SU-DHL-6 (cell line): Measurements from ENCODE around the gene ITIH5.

Experiments used
- H2AFZ ChIP-seq: fragments of 200-600 bp; sonication (generic); 2 replicates; pipeline ENCODE4 v1.6.1; 2014; ENCODE audit warnings: low read depth, mild to moderate bottlenecking, moderate library complexity, mixed read lengths, antibody characterized with exemption, low read length; ENCODE audit not compliant: severe bottlenecking
- H3F3A ChIP-seq: fragments of 200-600 bp; shearing (Covaris generic); 2 replicates; pipeline ENCODE4 v1.6.0; 2016; ENCODE audit warnings: antibody characterized with exemption, mild to moderate bottlenecking; ENCODE audit not compliant: insufficient read depth
- H3K27ac ChIP-seq: fragments of 200-600 bp; sonication (generic); 2 replicates; pipeline ENCODE4 v1.5.1; 2016; ENCODE audit warnings: low read depth, mild to moderate bottlenecking, low read length, moderate library complexity, mixed read lengths
- H3K27me3 ChIP-seq: fragments of 200-600 bp; sonication (generic), shearing (Covaris generic); 2 replicates; pipeline ENCODE4 v1.6.0; 2014; ENCODE audit warnings: mild to moderate bottlenecking, low read length
- H3K36me3 ChIP-seq: fragments of 200-600 bp; sonication (generic); 2 replicates; pipeline ENCODE4 v1.6.1; 2014; ENCODE audit warnings: mild to moderate bottlenecking, low read length, mixed read lengths
- H3K4me2 ChIP-seq: fragments of 300-600, 200-600 bp; shearing (Covaris generic), sonication (generic); 2 replicates; pipeline ENCODE4 v1.6.0; 2014; ENCODE audit warnings: low read length, low read depth, mild to moderate bottlenecking; ENCODE audit not compliant: poor library complexity, severe bottlenecking
- H3K4me3 ChIP-seq: fragments of 200-600 bp; sonication (generic); 2 replicates; pipeline ENCODE4 v1.5.1; 2014; ENCODE audit warnings: antibody characterized with exemption, low read length, mild to moderate bottlenecking, mixed read lengths; ENCODE audit not compliant: insufficient read depth, poor library complexity, severe bottlenecking
- H3K79me2 ChIP-seq: fragments of 200-600 bp; sonication (generic); 2 replicates; pipeline ENCODE4 v1.6.1; 2014; ENCODE audit warnings: mild to moderate bottlenecking, low read length, moderate library complexity; ENCODE audit not compliant: insufficient read depth
- H3K9ac ChIP-seq: fragments of 200-600 bp; sonication (generic); 2 replicates; pipeline ENCODE4 v1.7.0; 2014; ENCODE audit warnings: mild to moderate bottlenecking, low read length
- H3K9me2 ChIP-seq: fragments of 200-600 bp; sonication (generic); replicated peaks from 2 replicates; pipeline ENCODE4 v1.6.1; 2014; ENCODE audit warnings: low read length; ENCODE audit not compliant: insufficient read depth
- H3K9me3 ChIP-seq: fragments of 200-600 bp; sonication (generic); 2 replicates; pipeline ENCODE4 v1.6.1; 2014; ENCODE audit warnings: low read length, mixed read lengths; ENCODE audit not compliant: insufficient read depth
- H4K20me1 ChIP-seq: fragments of 200-600 bp; sonication (generic); 2 replicates; pipeline ENCODE4 v1.6.1; 2014; ENCODE audit warnings: low read depth, mild to moderate bottlenecking, antibody characterized with exemption, low read length, moderate library complexity, mixed read lengths
- CTCF ChIP-seq: fragments of 200-600 bp; sonication (generic); IDR thresholded peaks from one replicate; pipeline ENCODE4 v1.5.1; 2017; ENCODE audit warnings: antibody characterized with exemption, mild to moderate bottlenecking, low read length, moderate library complexity; ENCODE audit not compliant: insufficient read depth, poor library complexity, severe bottlenecking
- EZH2phosphoT487 ChIP-seq: fragments of 200-600 bp; sonication (generic), shearing (Covaris generic); conservative IDR thresholded peaks from 2 replicates; pipeline ENCODE4 v1.6.1; 2018; ENCODE audit warnings: mild to moderate bottlenecking, antibody characterized with exemption, low read length, moderate library complexity, mixed read lengths

ITIH5 gene

GRCh38 chr10:7651853-7652470, 14.8 kb downstream of the ITIH5 start:
- no peak overlapping the region for H3K27ac ChIP-seq
- TF ChIP-seq CTCF = no peak
- TF ChIP-seq EZH2phosphoT487 = no peak
- H3K79me2 ChIP-seq = no peaks in the 10 kb centered on the region
- H3K36me3 ChIP-seq = no peaks in the 10 kb centered on the region
- H3K9me2 ChIP-seq = no peaks in the 10 kb centered on the region
- H3K4me3 ChIP-seq = no peak overlapping the region
- H3F3A ChIP-seq = no peaks in the 10 kb centered on the region
- no peak overlapping the region for H2AFZ ChIP-seq
- no peaks in the 10 kb centered on the region for H4K20me1 ChIP-seq
- H3K9me3 ChIP-seq = no peaks in the 10 kb centered on the region
- no peaks in the 10 kb centered on the region for H3K27me3 ChIP-seq
- no peak overlapping the region for H3K9ac ChIP-seq
- H3K4me2 ChIP-seq = no peak overlapping the region

GRCh38 chr10:7649673-7650300, 17.0 kb downstream of the ITIH5 start:
- no peaks in the 10 kb centered on the region for H4K20me1 ChIP-seq
- H3F3A ChIP-seq = no peaks in the 10 kb centered on the region
- H3K36me3 ChIP-seq = no peaks in the 10 kb centered on the region
- H3K9ac ChIP-seq = no peak overlapping the region
- no peaks in the 10 kb centered on the region for H3K9me2 ChIP-seq
- no peak overlapping the region for H3K4me3 ChIP-seq
- no peak overlapping the region for H2AFZ ChIP-seq
- H3K79me2 ChIP-seq = no peaks in the 10 kb centered on the region
- no peak overlapping the region for H3K27ac ChIP-seq
- no peaks in the 10 kb centered on the region for H3K27me3 ChIP-seq
- H3K9me3 ChIP-seq = no peaks in the 10 kb centered on the region
- TF ChIP-seq CTCF = no peak
- TF ChIP-seq EZH2phosphoT487 = no peak
- no peak overlapping the region for H3K4me2 ChIP-seq

GRCh38 chr10:7647062-7647664, 19.6 kb downstream of the ITIH5 start:
- H3K9me2 ChIP-seq = no peaks in the 10 kb centered on the region
- H3K4me2 ChIP-seq = no peak overlapping the region
- no peaks in the 10 kb centered on the region for H3F3A ChIP-seq
- H4K20me1 ChIP-seq = no peaks in the 10 kb centered on the region
- H3K9me3 ChIP-seq = no peaks in the 10 kb centered on the region
- H2AFZ ChIP-seq = no peak overlapping the region
- H3K36me3 ChIP-seq = no peaks in the 10 kb centered on the region
- H3K9ac ChIP-seq = no peak overlapping the region
- H3K27ac ChIP-seq = no peak overlapping the region
- no peak overlapping the region for H3K4me3 ChIP-seq
- no peaks in the 10 kb centered on the region for H3K27me3 ChIP-seq
- H3K79me2 ChIP-seq = no peaks in the 10 kb centered on the region
- TF ChIP-seq CTCF (no peak), EZH2phosphoT487 (no peak)
